Common myeloid progenitor, CD34-positive (primary cell): ENCODE data around the gene CDC42BPA.
A peak's percentile ranks its signal among the peaks of the same experiment; 100 is the strongest.

Experiments used
- CTCF ChIA-PET: fragments of 350-600 bp; sonication (Branson Sonifier 250); formaldehyde crosslinking; loops from one replicate; lab custom pipeline; 2021; ENCODE audit warnings: antibody characterized with exemption; lab: Charles Lee
- POLR2A ChIA-PET: fragments of 350-600 bp; sonication (Branson Sonifier 250); formaldehyde crosslinking; loops from one replicate; lab custom pipeline; 2021; ENCODE audit warnings: antibody characterized with exemption; lab: Charles Lee
- DNase-seq, 3 donors: peaks; one replicate each; pipeline versions ENCODE4 v3.0.0 to v3.0.0-alpha.2; 2013
- H3K27ac ChIP-seq, 2 experiments: 1 replicate in 1 of 2; 2 replicates in 1 of 2; pipeline ENCODE4 v1.7.0; 2013; ENCODE audit warnings: inconsistent platforms in 2 of 2, low read length in 2 of 2, mild to moderate bottlenecking in 2 of 2, low read depth in 1 of 2, moderate library complexity in 1 of 2; ENCODE audit not compliant: severe bottlenecking in 2 of 2, insufficient read depth in 1 of 2, poor library complexity in 1 of 2
- H3K27me3 ChIP-seq, 5 experiments: replicated peaks in 2 of 5; 1 replicate in 3 of 5; 2 replicates in 2 of 5; pipeline versions ENCODE4 v1.6.1 to v1.7.0; 2013; ENCODE audit warnings: low read length in 4 of 5, mild to moderate bottlenecking in 2 of 5, moderate library complexity in 2 of 5, inconsistent platforms in 1 of 5; ENCODE audit not compliant: insufficient read depth in 5 of 5, control insufficient read depth in 4 of 5
- H3K36me3 ChIP-seq, 4 experiments: 1 replicate in 2 of 4; 2 replicates in 2 of 4; pipeline versions ENCODE4 v1.6.1 to v1.7.0; 2013; ENCODE audit warnings: low read length in 3 of 4, control low read depth in 1 of 4, mild to moderate bottlenecking in 1 of 4; ENCODE audit not compliant: control insufficient read depth in 4 of 4, insufficient read depth in 4 of 4
- H3K4me1 ChIP-seq, 4 experiments: 1 replicate in 3 of 4; 2 replicates in 1 of 4; pipeline versions ENCODE4 v1.6.1 to v1.7.1; 2013; ENCODE audit warnings: low read length in 3 of 4, mild to moderate bottlenecking in 3 of 4, control low read depth in 1 of 4, inconsistent platforms in 1 of 4, moderate library complexity in 1 of 4; ENCODE audit not compliant: control insufficient read depth in 4 of 4, insufficient read depth in 4 of 4; ENCODE audit errors: control extremely low read depth in 1 of 4
- H3K4me3 ChIP-seq, 7 experiments: 1 replicate in 4 of 7; 2 replicates in 3 of 7; pipeline versions ENCODE4 v1.5.1 to v1.7.0; 2013; ENCODE audit warnings: mild to moderate bottlenecking in 7 of 7, low read length in 6 of 7, moderate library complexity in 6 of 7, inconsistent platforms in 2 of 7, low read depth in 2 of 7, control low read depth in 1 of 7; ENCODE audit not compliant: insufficient read depth in 4 of 7, control insufficient read depth in 1 of 7; ENCODE audit errors: extremely low read depth in 1 of 7
- H3K9me3 ChIP-seq, 5 experiments: 1 replicate in 4 of 5; 2 replicates in 1 of 5; pipeline versions ENCODE4 v1.6.1 to v1.7.1; 2013; ENCODE audit warnings: low read length in 4 of 5, mild to moderate bottlenecking in 2 of 5, inconsistent platforms in 1 of 5, low read depth in 1 of 5, moderate library complexity in 1 of 5; ENCODE audit not compliant: control insufficient read depth in 4 of 5, insufficient read depth in 2 of 5; ENCODE audit errors: control extremely low read depth in 1 of 5
- WGBS: methylation state at CpG from one replicate; pipeline ENCODE4 v1.1.5; 2013; ENCODE audit not compliant: insufficient coverage; 5-methylcytosine and 5-hydroxymethylcytosine counted together

The CDC42BPA gene

DNA sequence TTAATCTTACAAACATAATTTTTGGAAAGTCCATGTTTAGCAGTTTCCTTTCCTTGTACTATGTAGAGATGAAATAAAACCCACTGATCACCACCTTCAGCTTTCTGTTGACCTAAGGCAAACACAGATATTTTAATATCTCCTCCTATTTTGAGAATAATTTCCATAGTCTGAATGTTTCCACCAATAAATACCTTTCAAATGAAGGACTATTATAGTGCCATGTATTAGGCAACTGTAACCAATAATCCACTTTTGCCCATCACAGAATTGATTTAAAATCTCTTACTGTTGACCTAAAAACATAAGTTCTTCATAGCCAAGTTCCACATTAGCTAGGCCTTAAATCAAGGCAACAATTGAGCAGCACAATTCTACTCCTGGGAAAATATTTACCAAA lies 1.8 kb downstream of the CDC42BPA start:
- ChIA-PET POLR2A (no interaction called here), CTCF (interaction anchor here (0.8 kb wide), 1 partner anchor 11 kb away, joined by 3 read pairs; no protein-coding TSS in a partner anchor)
- peak overlapping the region in 6 of 7 experiments; percentile 78 to 96 (median 92) for H3K4me3 ChIP-seq
- no peaks in the 10 kb centered on the region for H3K9me3 ChIP-seq
- H3K27me3 ChIP-seq, result peaks cover 0 to 5% (median 0%) of the 10 kb centered on the region in 5 experiments
- H3K27ac ChIP-seq, result peak overlapping the region in 1 of 2 experiments; percentile 79
- peaks cover 16 to 36% (median 26%) of the 10 kb centered on the region in 4 experiments for H3K4me1 ChIP-seq
- peaks cover 0 to 2% (median 0%) of the 10 kb centered on the region in 4 experiments for H3K36me3 ChIP-seq
- DNase-seq, result no peak

DNA sequence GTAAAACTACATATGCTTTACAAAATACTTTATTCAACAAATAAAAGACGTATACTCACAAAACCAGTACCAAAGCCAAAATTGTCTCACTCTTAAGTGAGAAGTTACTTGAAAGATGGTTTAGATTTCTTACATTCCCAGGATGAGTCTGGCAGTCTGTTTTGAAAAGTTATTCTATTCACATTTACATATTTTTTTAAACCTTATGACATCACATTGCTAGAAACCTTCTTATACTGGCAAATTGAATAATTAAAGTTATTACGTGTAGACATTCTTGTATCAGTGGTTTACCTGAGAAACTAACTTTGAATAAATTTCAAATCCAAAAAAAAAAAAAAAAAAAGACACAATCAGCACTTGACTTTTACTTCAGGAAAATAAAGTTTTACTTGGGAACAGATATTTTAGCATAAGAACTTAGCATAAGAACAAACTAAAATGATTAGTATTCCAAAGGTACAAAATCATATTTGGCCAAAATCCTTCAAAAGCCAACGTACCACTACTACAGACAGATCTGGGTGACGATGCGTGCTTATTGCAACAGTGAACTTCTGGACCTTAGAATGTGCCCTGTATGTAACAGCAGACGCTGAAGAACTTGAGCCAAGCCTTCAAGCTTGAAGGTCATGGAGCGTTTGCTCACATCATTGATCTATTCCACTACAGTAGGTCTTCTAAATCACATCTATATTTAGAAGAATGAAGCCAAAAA lies 2.5 kb downstream of the CDC42BPA start:
- peaks cover 16 to 36% (median 25%) of the 10 kb centered on the region in 4 experiments for H3K4me1 ChIP-seq
- peaks cover 0 to 5% (median 0%) of the 10 kb centered on the region in 5 experiments for H3K27me3 ChIP-seq
- CTCF ChIA-PET, result interaction anchor here (0.8 kb wide), 1 partner anchor 12 kb away, joined by 3 read pairs; no protein-coding TSS in a partner anchor
- no peak for DNase-seq
- H3K27ac ChIP-seq, result peak overlapping the region in 1 of 2 experiments; percentile 79
- POLR2A ChIA-PET, result no interaction called here
- no peaks in the 10 kb centered on the region for H3K9me3 ChIP-seq
- peak overlapping the region in 6 of 7 experiments; percentile 31 to 95 (median 71) for H3K4me3 ChIP-seq
- H3K36me3 ChIP-seq, result peaks cover 0 to 2% (median 0%) of the 10 kb centered on the region in 4 experiments
- 51% methylated on average over 5 of the region's 7 CpGs for WGBS

DNA sequence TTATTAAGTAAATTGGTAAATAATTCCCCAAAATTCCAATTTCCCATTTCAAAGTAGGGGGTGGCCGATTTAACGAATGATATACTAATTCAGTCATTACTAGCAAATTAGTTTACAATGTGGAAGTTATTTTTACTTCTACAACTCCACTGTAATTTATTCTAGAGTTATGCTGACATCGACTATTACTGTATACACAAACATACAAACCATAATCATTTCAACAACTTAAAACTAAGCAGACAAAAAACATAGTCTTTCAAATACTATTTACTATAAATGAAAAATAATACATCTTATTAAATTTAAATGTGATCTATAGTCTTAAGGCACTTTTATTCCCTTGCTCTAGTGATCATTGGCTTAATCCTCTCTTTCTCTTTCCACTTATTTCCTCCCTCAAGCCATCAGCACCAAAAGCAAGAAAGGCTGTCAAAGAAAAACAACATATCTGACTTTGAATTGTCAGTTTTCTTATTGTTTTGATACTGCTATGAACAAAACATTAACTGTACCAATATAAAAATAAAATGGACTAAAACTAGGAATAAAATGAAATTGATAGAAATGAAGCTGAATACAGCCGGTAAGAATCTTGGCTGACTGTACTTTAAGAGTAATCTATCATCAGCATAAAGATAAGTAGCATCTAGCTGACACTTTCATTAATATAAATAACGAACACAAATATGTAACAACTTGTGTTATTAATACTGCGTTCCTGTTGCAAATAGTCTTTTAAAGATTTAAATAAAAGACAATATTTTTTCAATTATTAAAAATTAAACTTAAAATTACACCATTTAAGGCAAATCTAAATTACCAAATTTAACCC lies 4.1 kb downstream of the CDC42BPA start:
- H3K9me3 ChIP-seq, result no peaks in the 10 kb centered on the region
- peak overlapping the region in 1 of 7 experiments; percentile 95 for H3K4me3 ChIP-seq
- H3K4me1 ChIP-seq, result peaks cover 16 to 36% (median 22%) of the 10 kb centered on the region in 4 experiments
- H3K27me3 ChIP-seq, result peaks cover 0 to 5% (median 0%) of the 10 kb centered on the region in 5 experiments
- H3K27ac ChIP-seq, result no peak overlapping the region
- ChIA-PET POLR2A (no interaction called here), CTCF (no interaction called here)
- H3K36me3 ChIP-seq, result peaks cover 0 to 2% (median 0%) of the 10 kb centered on the region in 4 experiments
- DNase-seq, result no peak
- no CpG with 5 or more reads among the region's 6 CpGs for WGBS

DNA sequence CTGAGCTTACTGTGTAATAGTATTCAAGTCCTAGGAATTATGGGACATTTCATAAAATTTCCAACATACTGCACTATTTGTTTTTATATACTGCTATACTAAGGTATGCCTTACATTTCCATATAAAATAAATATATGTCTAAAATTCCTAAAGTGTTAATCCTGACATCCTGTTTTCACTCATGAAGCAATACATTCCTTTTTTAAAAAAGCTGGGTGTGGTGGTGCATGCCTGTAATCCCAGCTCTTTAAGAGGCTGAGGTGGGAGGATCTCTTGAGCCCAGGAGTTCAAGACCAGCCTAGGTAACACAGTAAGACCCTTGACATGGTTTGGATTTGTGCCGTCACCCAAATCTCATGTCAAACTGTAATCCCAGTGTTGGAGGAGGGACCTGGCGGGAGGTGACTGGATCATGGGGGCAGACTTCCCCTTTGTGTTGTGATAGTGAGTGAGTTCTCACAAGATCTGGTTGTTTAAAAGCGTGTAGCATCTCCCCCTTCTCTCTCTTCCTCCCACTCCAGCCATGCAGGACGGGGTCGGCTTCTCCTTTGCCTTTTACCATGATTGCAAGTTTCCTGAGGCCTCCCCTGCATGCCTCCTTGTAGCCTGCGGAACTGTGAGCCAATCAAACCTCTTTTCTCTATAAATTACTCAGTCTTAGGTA lies 5.8 kb downstream of the CDC42BPA start:
- Histone ChIP-seq H3K27me3 (peaks cover 0 to 5% (median 0%) of the 10 kb centered on the region in 5 experiments), H3K9me3 (no peaks in the 10 kb centered on the region), H3K36me3 (peaks cover 0 to 2% (median 0%) of the 10 kb centered on the region in 4 experiments), H3K27ac (no peak overlapping the region), H3K4me1 (peaks cover 16 to 29% (median 18%) of the 10 kb centered on the region in 4 experiments), H3K4me3 (no peak overlapping the region)
- DNase-seq, result no peak
- POLR2A ChIA-PET, result no interaction called here
- WGBS, result 88% methylated on average over 1 of the region's 6 CpGs
- CTCF ChIA-PET, result no interaction called here

DNA sequence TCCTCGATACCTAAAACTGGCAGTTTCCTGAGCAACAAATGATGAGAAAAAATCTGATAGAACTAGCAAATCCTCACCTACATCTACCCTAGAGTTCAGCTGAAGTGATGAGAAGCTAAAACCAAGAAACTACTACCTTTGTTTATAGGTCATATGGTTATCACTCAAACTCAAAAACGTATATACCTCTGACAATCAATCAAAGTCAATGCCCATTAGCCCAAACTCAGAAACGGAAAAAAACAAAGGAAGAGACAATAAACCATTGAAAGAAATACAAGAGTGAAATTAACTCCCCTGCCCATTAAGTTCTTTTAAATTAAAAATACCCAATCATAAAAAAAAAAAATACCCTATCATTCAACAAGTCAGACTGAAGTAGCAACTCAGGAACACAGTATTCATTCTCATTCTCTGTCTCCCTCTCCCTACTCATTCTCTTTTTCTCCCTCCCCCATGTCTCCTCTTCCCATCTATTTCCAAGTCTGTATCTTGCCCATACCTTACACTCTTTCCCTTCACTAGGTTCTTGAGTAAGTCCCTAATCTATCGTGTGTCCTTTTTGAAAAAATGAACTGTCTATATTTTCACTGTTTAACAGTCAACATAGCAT lies 6.8 kb downstream of the CDC42BPA start:
- POLR2A ChIA-PET, result no interaction called here
- no peak for DNase-seq
- WGBS, result 100% methylated on average over 1 of the region's 4 CpGs
- H3K27me3 ChIP-seq, result peaks cover 0 to 3% (median 0%) of the 10 kb centered on the region in 5 experiments
- no peak overlapping the region for H3K27ac ChIP-seq
- peaks cover 7 to 19% (median 11%) of the 10 kb centered on the region in 4 experiments for H3K4me1 ChIP-seq
- CTCF ChIA-PET, result no interaction called here
- H3K36me3 ChIP-seq, result peaks cover 0 to 2% (median 0%) of the 10 kb centered on the region in 4 experiments
- H3K4me3 ChIP-seq, result no peak overlapping the region
- no peaks in the 10 kb centered on the region for H3K9me3 ChIP-seq

DNA sequence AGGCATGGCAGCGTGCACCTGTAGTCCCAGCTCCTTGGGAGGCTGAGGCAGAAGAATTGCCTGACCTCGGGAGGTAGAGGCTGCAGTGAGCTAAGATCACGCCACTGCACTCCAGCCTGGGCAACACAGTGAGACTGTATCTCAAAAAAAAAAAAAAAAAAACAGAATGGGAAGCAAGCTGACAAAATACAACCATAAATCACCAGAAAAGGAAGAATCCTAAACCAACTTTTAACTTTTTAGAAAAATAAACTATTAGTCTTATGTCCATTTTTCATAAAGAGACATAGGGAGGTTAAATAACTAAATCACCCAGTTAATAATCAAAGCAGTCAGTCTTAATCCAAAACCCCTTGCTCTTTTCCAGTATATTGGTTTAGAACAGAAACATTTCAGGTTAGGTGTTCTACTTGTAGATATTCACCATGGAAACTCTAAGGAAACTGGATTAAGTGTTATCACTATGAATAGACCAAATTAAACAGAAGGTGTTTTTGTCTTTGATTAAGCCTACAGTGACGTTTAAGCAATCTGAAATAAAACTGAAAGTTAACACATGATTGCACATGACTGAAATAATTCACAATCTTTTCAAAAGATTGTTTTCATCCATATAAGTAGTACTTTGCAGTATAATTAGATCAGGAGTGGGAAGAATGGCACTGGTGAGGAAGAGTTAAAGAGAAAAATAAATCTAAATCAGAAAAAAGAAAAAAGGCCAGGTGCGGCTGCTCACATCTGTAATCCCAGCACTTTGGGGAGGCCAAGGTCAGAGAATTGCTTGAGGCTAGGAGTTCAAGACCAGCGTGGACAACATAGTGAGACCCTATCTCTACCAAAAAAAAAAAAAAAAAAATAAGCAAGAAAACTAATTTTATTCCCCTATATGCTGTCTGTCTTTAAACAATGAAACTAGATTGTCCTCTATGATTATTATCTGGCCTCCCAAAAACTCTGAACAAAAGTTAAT lies 9.6 kb downstream of the CDC42BPA start:
- peak in 2 of 3 donors; percentile 32 to 55 for DNase-seq
- Histone ChIP-seq H3K27me3 (no peaks in the 10 kb centered on the region), H3K9me3 (no peaks in the 10 kb centered on the region), H3K36me3 (peaks cover 0 to 2% (median 0%) of the 10 kb centered on the region in 4 experiments), H3K4me3 (no peak overlapping the region), H3K4me1 (peaks cover 0 to 2% (median 0%) of the 10 kb centered on the region in 4 experiments), H3K27ac (no peak overlapping the region)
- POLR2A ChIA-PET, result interaction anchor here (0.7 kb wide), 1 partner anchor 872 kb away, joined by 6 read pairs; no protein-coding TSS in a partner anchor
- 90% methylated on average over 2 of the region's 6 CpGs for WGBS
- CTCF ChIA-PET, result no interaction called here
